ENCODE measurements around the gene FBXO42.
A peak's percentile ranks its signal among the peaks of the same experiment; 100 is the strongest.

FBXO42 gene

GRCh38 chr1:16244650-16245285, 107.5 kb downstream of the FBXO42 start:
- no peak for DNase-seq

GRCh38 chr1:16243936-16244649, 108.2 kb downstream of the FBXO42 start:
- peak in 47 of 56 donors; percentile 10 to 86 (median 46) for DNase-seq

GRCh38 chr1:16243215-16243610, 109.1 kb downstream of the FBXO42 start:
- no peak for DNase-seq

- no peak for DNase-seq
These were observed 109.6 kb downstream of the FBXO42 start for GRCh38 chr1:16242556-16243214.

- DNase-seq = no peak
These were observed 111.0 kb downstream of the FBXO42 start for GRCh38 chr1:16241221-16241708.

- no peak for DNase-seq
These were observed 112.2 kb downstream of the FBXO42 start for GRCh38 chr1:16239972-16240491.

- no peak for DNase-seq
These were observed 114.9 kb downstream of the FBXO42 start for GRCh38 chr1:16237343-16237830.

GRCh38 chr1:16236511-16237342, 115.6 kb downstream of the FBXO42 start, which contains the start of gene CPLANE2:
TSS of gene CPLANE2 (minus strand) at chr1:16237183. CDS start at chr1:16236742, 441 bp downstream.
- DNase-seq = peak in 55 of 56 donors; percentile 46 to 94 (median 78)

- peak in 3 of 56 donors; percentile 28 to 40 (median 39) for DNase-seq
These were observed 116.3 kb downstream of the FBXO42 start for GRCh38 chr1:16235944-16236510.

GRCh38 chr1:16235347-16235746, 116.9 kb downstream of the FBXO42 start:
- no peak for DNase-seq

GRCh38 chr1:16233431-16233830, 118.8 kb downstream of the FBXO42 start:
- DNase-seq = no peak

- DNase-seq = no peak
These were observed 120.0 kb downstream of the FBXO42 start for GRCh38 chr1:16232316-16232710.

- DNase-seq = no peak
These were observed 120.7 kb downstream of the FBXO42 start for GRCh38 chr1:16231331-16232315.

GRCh38 chr1:16230744-16231143, 121.5 kb downstream of the FBXO42 start:
- no peak for DNase-seq

GRCh38 chr1:16229976-16230740, 122.1 kb downstream of the FBXO42 start:
- DNase-seq = no peak

- DNase-seq = peak in 14 of 56 donors; percentile 7 to 42 (median 18)
These were observed 125.6 kb downstream of the FBXO42 start for GRCh38 chr1:16226490-16227179.

GRCh38 chr1:16226129-16226489, 126.2 kb downstream of the FBXO42 start:
- DNase-seq = no peak

GRCh38 chr1:16224472-16224871, 127.8 kb downstream of the FBXO42 start:
- no peak for DNase-seq
